Endodermal cell (in vitro differentiated cells): ENCODE results near the gene ATXN7. TPM values are rescaled to one million over a fixed set of nuclear protein-coding genes. Genes with fewer than 3 reads are reported as not detected.
A peak's percentile ranks its signal among the peaks of the same experiment; 100 is the strongest.

Source experiments
- DNase-seq: peaks from one replicate; pipeline ENCODE4 v3.0.0-alpha.2; 2017
- H3K27ac ChIP-seq: 2 replicates; pipeline ENCODE4 v1.5.1; 2013; ENCODE audit warnings: mild to moderate bottlenecking, low read depth, low read length, moderate library complexity
- H3K27me3 ChIP-seq: 2 replicates; pipeline ENCODE4 v1.6.1; 2013; ENCODE audit warnings: mild to moderate bottlenecking, low read length, moderate library complexity; ENCODE audit not compliant: insufficient read depth, control insufficient read depth, poor library complexity, severe bottlenecking
- H3K36me3 ChIP-seq: 2 replicates; pipeline ENCODE4 v1.7.0; 2013; ENCODE audit warnings: mild to moderate bottlenecking, low read length, moderate library complexity; ENCODE audit not compliant: control insufficient read depth, insufficient read depth
- H3K4me1 ChIP-seq: one replicate; pipeline ENCODE4 v1.7.0; 2013; ENCODE audit warnings: low read length; ENCODE audit not compliant: control insufficient read depth, insufficient read depth
- H3K4me3 ChIP-seq: 2 replicates; pipeline ENCODE4 v1.5.1; 2013; ENCODE audit warnings: mild to moderate bottlenecking, low read length, moderate library complexity
- H3K9ac ChIP-seq: 2 replicates; pipeline ENCODE4 v1.6.1; 2013; ENCODE audit warnings: mild to moderate bottlenecking, low read length, moderate library complexity; ENCODE audit not compliant: poor library complexity, severe bottlenecking; ENCODE audit errors: extremely low read depth
- H3K9me3 ChIP-seq: 2 replicates; pipeline ENCODE4 v1.6.1; 2013; ENCODE audit warnings: mild to moderate bottlenecking, low read length, moderate library complexity; ENCODE audit not compliant: control insufficient read depth
- H3K27ac Mint-ChIP-seq: 2 replicates; pipeline ENCODE4 v1.8.0; 2020; ENCODE audit warnings: mixed read lengths
- H3K27me3 Mint-ChIP-seq: 2 replicates; pipeline ENCODE4 v1.8.0; 2021; ENCODE audit warnings: mild to moderate bottlenecking, mixed read lengths; ENCODE audit not compliant: insufficient read depth
- H3K36me3 Mint-ChIP-seq: 2 replicates; pipeline ENCODE4 v1.8.0; 2020; ENCODE audit warnings: low read depth, mixed read lengths
- H3K4me1 Mint-ChIP-seq: 2 replicates; pipeline ENCODE4 v1.8.0; 2020; ENCODE audit warnings: mixed read lengths
- H3K4me3 Mint-ChIP-seq: 2 replicates; pipeline ENCODE4 v1.8.0; 2020; ENCODE audit warnings: mild to moderate bottlenecking, moderate library complexity, mixed read lengths
- H3K9me3 Mint-ChIP-seq: 2 replicates; pipeline ENCODE4 v1.8.0; 2020; ENCODE audit warnings: mild to moderate bottlenecking, mixed read lengths
- CTCF ChIP-seq: fragments of 200-600 bp; sonication (generic); conservative IDR thresholded peaks from 2 replicates; pipeline ENCODE4 v1.5.0; 2021; ENCODE audit warnings: antibody characterized with exemption, mild to moderate bottlenecking
- WGBS, 2 experiments: methylation state at CpG; one replicate each; pipeline versions ENCODE4 v1.1.5 to v1.1.7; 2013; ENCODE audit warnings: missing lambda C conversion rate in 2 of 2, mixed read lengths in 1 of 2; ENCODE audit not compliant: insufficient coverage in 1 of 2, insufficient read length in 1 of 2; 5-methylcytosine and 5-hydroxymethylcytosine counted together
- total RNA-seq, 2 donors: library from RNA; stranded (reverse); fragmentation: NEBNext Ultra II Directional in 1 of 2; extraction: Animal tissue kit (Norgen Biotek cat#: 25700) in 1 of 2; gene quantifications; 2 replicates in 1 of 2; 3 replicates in 1 of 2; pipeline ENCODE4 v1.2.1, GENCODE V29; 2021

The ATXN7 gene
- total RNA-seq, 2 donors from 2014 or later = 28.1 to 28.8 TPM

GRCh38 chr3:63950698-63951097, 87.0 kb downstream of the ATXN7 start:
- H3K27me3 ChIP-seq = peaks cover 13% of the 10 kb centered on the region
- no peak for TF ChIP-seq CTCF
- DNase-seq = no peak
- H3K4me3 Mint-ChIP-seq = no peak overlapping the region
- no peak overlapping the region for H3K27ac Mint-ChIP-seq
- no peak overlapping the region for H3K9ac ChIP-seq
- no peaks in the 10 kb centered on the region for H3K9me3 Mint-ChIP-seq
- no peak overlapping the region for H3K27ac ChIP-seq
- H3K36me3 ChIP-seq = peaks cover 31% of the 10 kb centered on the region
- H3K4me3 ChIP-seq = no peak overlapping the region
- no peaks in the 10 kb centered on the region for H3K27me3 Mint-ChIP-seq
- peaks cover 14% of the 10 kb centered on the region for H3K4me1 ChIP-seq
- H3K36me3 Mint-ChIP-seq = peaks cover 14% of the 10 kb centered on the region
- WGBS, 2 experiments = 100% methylated on average over 1 of the region's 1 CpG
- peaks cover 47% of the 10 kb centered on the region for H3K4me1 Mint-ChIP-seq
- no peaks in the 10 kb centered on the region for H3K9me3 ChIP-seq

GRCh38 chr3:63951492-63952247, 88.0 kb downstream of the ATXN7 start:
- Histone ChIP-seq H3K4me3 (no peak overlapping the region), H3K27ac (peak overlapping the region; percentile 41), H3K4me1 (peaks cover 17% of the 10 kb centered on the region), H3K36me3 (peaks cover 33% of the 10 kb centered on the region), H3K27me3 (peaks cover 13% of the 10 kb centered on the region), H3K9ac (no peak overlapping the region), H3K9me3 (no peaks in the 10 kb centered on the region)
- H3K27me3 Mint-ChIP-seq = no peaks in the 10 kb centered on the region
- no peak for TF ChIP-seq CTCF
- H3K4me1 Mint-ChIP-seq = peaks cover 50% of the 10 kb centered on the region
- peaks cover 12% of the 10 kb centered on the region for H3K36me3 Mint-ChIP-seq
- H3K9me3 Mint-ChIP-seq = no peaks in the 10 kb centered on the region
- no peak for DNase-seq
- 71% methylated on average over 1 of the region's 1 CpG; no CpG with 5 or more reads in 1 of the 2 experiments for WGBS, 2 experiments
- no peak overlapping the region for H3K27ac Mint-ChIP-seq
- H3K4me3 Mint-ChIP-seq = no peak overlapping the region

GRCh38 chr3:63952248-63952594, 88.6 kb downstream of the ATXN7 start:
- Mint-ChIP-seq H3K36me3 (peaks cover 11% of the 10 kb centered on the region), H3K27ac (no peak overlapping the region), H3K27me3 (no peaks in the 10 kb centered on the region), H3K4me1 (peaks cover 55% of the 10 kb centered on the region), H3K9me3 (no peaks in the 10 kb centered on the region), H3K4me3 (no peak overlapping the region)
- H3K9ac ChIP-seq = no peak overlapping the region
- H3K9me3 ChIP-seq = no peaks in the 10 kb centered on the region
- H3K27me3 ChIP-seq = peaks cover 13% of the 10 kb centered on the region
- no peak for TF ChIP-seq CTCF
- no peak overlapping the region for H3K4me3 ChIP-seq
- H3K4me1 ChIP-seq = peaks cover 17% of the 10 kb centered on the region
- no peak for DNase-seq
- peaks cover 33% of the 10 kb centered on the region for H3K36me3 ChIP-seq
- 95 to 100% methylated on average over 1 to 2 of the region's 2 CpGs for WGBS, 2 experiments
- peak overlapping the region; percentile 41 for H3K27ac ChIP-seq
